ENCODE results near the gene PTS. TPM values are rescaled to one million over a fixed set of nuclear protein-coding genes. Genes with fewer than 3 reads are reported as not detected.

Gene PTS
- total RNA-seq, 4 donors from 2014 or later = 23.4 to 81.5 (median 38.5) TPM

DNA sequence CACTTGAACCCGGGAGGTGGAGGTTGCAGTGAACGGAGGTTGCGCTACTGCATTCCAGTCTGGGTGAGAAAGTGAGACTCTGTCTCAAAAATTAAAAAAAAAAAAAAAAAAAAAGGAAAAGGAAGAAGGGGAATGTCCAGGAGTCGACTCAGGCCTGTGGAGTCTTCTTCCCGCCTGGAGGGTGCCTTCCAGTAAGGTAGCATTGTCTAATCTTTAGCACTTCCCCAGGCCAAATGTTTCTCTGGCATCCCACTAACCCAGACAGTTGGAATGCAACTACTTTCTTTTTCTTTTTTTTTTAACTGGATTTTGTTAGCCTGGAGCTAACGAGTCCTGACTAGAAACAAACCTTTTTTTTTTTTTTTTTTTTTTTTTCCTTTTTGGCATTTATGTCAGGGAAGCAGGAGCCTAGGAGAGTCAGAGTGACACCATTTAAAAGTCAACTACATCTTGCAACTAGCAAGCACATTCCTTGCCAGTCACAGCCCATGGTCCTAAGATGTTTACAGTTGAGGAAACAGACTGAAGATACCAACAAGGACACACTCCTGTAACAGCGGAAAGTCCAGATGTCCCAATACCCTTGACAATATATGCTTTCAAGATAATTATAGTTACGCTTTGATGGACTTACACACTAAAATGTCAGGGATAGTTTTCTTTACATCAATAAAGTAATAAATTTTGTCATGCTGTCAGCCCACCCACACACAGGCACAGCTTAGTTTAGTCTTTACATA, 23.8 kb downstream of the PTS start:
- in situ Hi-C loops (cut with MboI; ENCODE audit: low sequenced_read_pairs in 4 of 4) (no loop called here), intact Hi-C loops (cut with DNase I; ENCODE audit: low total_unique reads) (no loop called here)
- no peaks in the 10 kb centered on the region for H3K9me3 ChIP-seq
- DNase-seq (no peak), ATAC-seq (no peak)
- no peak overlapping the region for H3K4me3 ChIP-seq
- no peak for TF ChIP-seq POLR2A (IDR thresholded peaks at IDR 0.05)
- TF ChIP-seq CTCF (IDR thresholded peaks at IDR 0.05 in 4 of 5, conservative IDR thresholded peaks at IDR 0.05 in 1 of 5) = no peak
- H3K27ac ChIP-seq = no peak overlapping the region
- peaks cover 0 to 9% of the 10 kb centered on the region in 2 donors for H3K4me1 ChIP-seq
- no peaks in the 10 kb centered on the region for H3K27me3 ChIP-seq
- no peaks in the 10 kb centered on the region for H3K36me3 ChIP-seq

DNA sequence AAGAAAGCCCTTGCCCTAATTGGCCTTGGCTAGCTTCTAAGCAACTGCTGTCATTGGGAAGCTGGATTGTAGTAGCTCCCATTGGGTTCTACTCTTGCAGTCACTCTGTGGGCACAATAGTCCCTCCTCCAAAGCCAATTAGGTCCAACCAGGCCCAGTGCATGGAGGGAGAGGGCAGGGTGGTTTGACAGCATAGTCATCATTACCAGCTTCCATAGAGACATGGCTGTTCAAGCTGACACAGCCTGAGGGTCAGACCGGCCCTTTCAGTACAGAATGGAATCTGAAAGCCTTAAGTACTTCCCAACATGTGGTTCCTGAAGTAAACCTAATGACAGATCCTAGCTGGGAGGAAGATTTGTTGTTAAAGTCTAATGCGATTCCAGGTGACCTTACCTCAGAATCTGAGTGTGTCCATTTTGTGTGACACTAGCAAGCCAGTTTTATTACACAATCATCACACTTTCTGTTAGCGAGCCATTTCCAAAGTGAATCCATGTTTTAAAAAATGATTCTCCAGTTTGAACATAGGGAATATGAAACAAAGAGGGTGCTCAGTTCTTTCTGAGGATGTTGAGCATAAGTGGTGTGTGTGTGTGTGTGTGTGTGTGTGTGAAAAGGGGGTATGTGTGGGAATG, 27.5 kb downstream of the PTS start:
- Histone ChIP-seq H3K27me3 (no peaks in the 10 kb centered on the region), H3K36me3 (no peaks in the 10 kb centered on the region), H3K9me3 (no peaks in the 10 kb centered on the region), H3K4me1 (no peaks in the 10 kb centered on the region), H3K27ac (no peak overlapping the region), H3K4me3 (no peak overlapping the region)
- intact Hi-C loops (cut with DNase I; ENCODE audit: low total_unique reads) = no loop called here
- no peak for ATAC-seq
- TF ChIP-seq POLR2A (IDR thresholded peaks at IDR 0.05) (no peak), CTCF (IDR thresholded peaks at IDR 0.05 in 4 of 5, conservative IDR thresholded peaks at IDR 0.05 in 1 of 5) (no peak)
- no peak for DNase-seq
- in situ Hi-C loops (cut with MboI; ENCODE audit: low sequenced_read_pairs in 4 of 4) = no loop called here

DNA sequence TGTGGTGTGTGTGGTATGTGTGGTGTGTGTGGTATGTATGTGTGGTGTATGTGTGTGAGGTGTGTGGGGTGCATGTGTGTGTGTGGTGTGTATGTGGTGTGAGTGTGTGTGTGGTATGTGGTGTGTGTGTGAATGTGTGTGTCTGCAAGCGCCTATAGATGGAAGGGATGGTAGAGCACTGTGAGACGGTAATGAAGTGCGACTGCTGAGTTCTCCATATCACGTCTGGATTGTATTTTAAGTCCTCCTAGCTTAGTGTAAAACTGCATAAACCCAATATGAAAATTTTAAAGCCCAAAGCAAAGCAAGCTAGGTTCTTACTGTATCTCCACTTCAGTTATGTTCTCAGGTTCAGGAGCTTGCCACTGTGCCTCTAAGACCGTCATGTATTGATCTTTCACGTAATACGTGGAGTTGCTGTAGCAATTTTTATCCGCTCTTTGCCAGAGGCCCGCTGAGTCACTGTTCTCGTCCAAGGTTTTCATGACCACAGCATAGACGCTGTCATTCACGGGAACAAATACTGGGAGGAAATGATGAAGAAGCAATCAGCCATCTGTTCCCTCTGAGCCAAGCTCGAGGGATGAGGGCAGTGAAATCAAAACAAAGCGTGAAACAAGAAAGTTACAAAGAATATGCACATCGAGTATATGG, 29.0 kb downstream of the PTS start:
- Histone ChIP-seq H3K27me3 (no peaks in the 10 kb centered on the region), H3K9me3 (no peaks in the 10 kb centered on the region), H3K4me3 (no peak overlapping the region), H3K27ac (no peak overlapping the region), H3K4me1 (no peaks in the 10 kb centered on the region), H3K36me3 (no peaks in the 10 kb centered on the region)
- ATAC-seq (peak in 1 of 2 donors; percentile 52), DNase-seq (no peak)
- intact Hi-C loops (cut with DNase I; ENCODE audit: low total_unique reads) (no loop called here), in situ Hi-C loops (cut with MboI; ENCODE audit: low sequenced_read_pairs in 4 of 4) (no loop called here)
- TF ChIP-seq POLR2A (IDR thresholded peaks at IDR 0.05) = no peak
- no peak for TF ChIP-seq CTCF (IDR thresholded peaks at IDR 0.05 in 4 of 5, conservative IDR thresholded peaks at IDR 0.05 in 1 of 5)

DNA sequence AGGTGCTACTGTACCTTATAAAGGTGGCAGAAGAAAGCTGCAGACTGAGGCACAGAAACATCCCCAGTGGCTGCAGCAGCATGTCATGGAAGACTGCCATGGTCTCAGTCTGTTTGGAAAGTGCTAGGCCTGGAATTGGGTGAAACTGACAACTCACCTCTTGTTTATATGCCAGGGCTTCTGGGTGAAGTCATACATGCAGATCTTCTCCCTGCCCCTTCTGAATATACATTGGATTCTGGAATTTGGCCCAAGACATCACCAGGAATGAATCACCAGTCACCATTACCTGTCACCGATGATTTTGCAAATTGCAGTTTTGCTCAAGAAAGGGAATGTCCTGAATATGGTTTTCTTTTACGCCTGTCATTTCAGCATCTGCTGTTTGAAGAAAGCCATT, 34.3 kb downstream of the PTS start, which contains the start of gene PLET1:
Gene PLET1, minus strand, starts transcription at position 371 of the 400 bp plus-strand sequence. Its CDS starts 271 bp downstream, at position 100.
- no peak within 1 kb of the TSS for H3K4me3 ChIP-seq
- in situ Hi-C loops (cut with MboI; ENCODE audit: low sequenced_read_pairs in 4 of 4) = no loop called here
- no peaks in the 10 kb centered on the region for H3K4me1 ChIP-seq
- no peak within 1 kb of the TSS for H3K27ac ChIP-seq
- H3K36me3 ChIP-seq = no peaks in the 10 kb centered on the region
- no peak for DNase-seq
- H3K27me3 ChIP-seq = no peaks in the 10 kb centered on the region
- intact Hi-C loops (cut with DNase I; ENCODE audit: low total_unique reads) = no loop called here
- no peak for ATAC-seq
- TF ChIP-seq CTCF (IDR thresholded peaks at IDR 0.05 in 4 of 5, conservative IDR thresholded peaks at IDR 0.05 in 1 of 5) = no peak
- TF ChIP-seq POLR2A (IDR thresholded peaks at IDR 0.05) = no peak
- no peaks in the 10 kb centered on the region for H3K9me3 ChIP-seq
